Left lung (tissue), 10 donors: ENCODE results near the gene B9D1. TPM values are rescaled to one million over a fixed set of nuclear protein-coding genes. Genes with fewer than 3 reads are reported as not detected.

Source experiments
- ATAC-seq: fragments of 200-7000 bp; cut with Tn5 transposase; one replicate; pipeline ENCODE4 v1.9.1; 2020; ENCODE audit warnings: moderate library complexity
- DNase-seq, 4 donors: peaks; one replicate each; pipeline ENCODE4 v3.0.0-alpha.2; 2013 to 2020
- H3K27ac ChIP-seq, 2 donors: fragments of 200-600 bp; sonication (generic) in 1 of 2; one replicate each; pipeline versions ENCODE4 v1.5.0 to v1.8.0; 2020 to 2021
- H3K27me3 ChIP-seq, 2 donors: fragments of 200-600 bp; sonication (generic) in 1 of 2; one replicate each; pipeline versions ENCODE4 v1.5.0 to v1.8.0; 2020 to 2021
- H3K36me3 ChIP-seq, 2 donors: fragments of 200-600 bp; sonication (generic) in 1 of 2; one replicate each; pipeline versions ENCODE4 v1.5.0 to v1.8.0; 2020 to 2021
- H3K4me1 ChIP-seq, 2 donors: fragments of 200-600 bp; one replicate each; pipeline ENCODE4 v1.8.0; 2021
- H3K4me3 ChIP-seq, 2 donors: fragments of 200-600 bp; sonication (generic) in 1 of 2; one replicate each; pipeline versions ENCODE4 v1.5.0 to v1.8.0; 2020 to 2021; ENCODE audit warnings: mild to moderate bottlenecking in 1 of 2
- H3K9me3 ChIP-seq, 2 donors: fragments of 200-600 bp; sonication (generic) in 1 of 2; one replicate each; pipeline versions ENCODE4 v1.5.0 to v1.8.0; 2020 to 2021
- intact Hi-C, 2 donors: fragments of 100-400 bp; cut with DNase I; formaldehyde crosslinking; loops; one replicate each; pipeline versions ENCODE4 v1.11.2 to v1.14.2; 2022
- polyA plus RNA-seq, 6 donors: library from polyadenylated mRNA; unstranded; fragments of 120-200 nt; gene quantifications; one replicate each; pipeline ENCODE4 v1.2.1, GENCODE V29; 2013; ENCODE audit not compliant: insufficient read length in 6 of 6
- total RNA-seq, 2 donors: library from RNA; stranded (reverse); fragmentation: NEBNext Ultra II Directional; extraction: Animal tissue kit (Norgen Biotek cat#: 25700); gene quantifications; one replicate each; pipeline ENCODE4 v1.2.1, GENCODE V29; 2021
- TF ChIP-seq, protein P1 (sequence below), 2 donors: fragments of 200-600 bp; sonication (generic) in 1 of 2; IDR thresholded peaks; one replicate each; pipeline versions ENCODE4 v1.5.0 to v1.8.0; 2021; ENCODE audit warnings: antibody characterized with exemption in 2 of 2
- donor health status: DM: no; HTN: yes; CAD: no.
- donor health status: DM: no; HTN: no; CAD: no.

Gene B9D1
- total and polyA plus RNA-seq, 8 donors, result 11.4 to 24.1 (median 21.1) TPM

GRCh38 chr17:19379361-19380065 lies 17.0 kb upstream of the B9D1 start:
- intact Hi-C loops, result loop anchor here in 1 of 2 donors (10.0 kb wide), 1 partner anchor 65 kb away; no protein-coding TSS in a partner anchor
- TF ChIP-seq, protein P1, sequence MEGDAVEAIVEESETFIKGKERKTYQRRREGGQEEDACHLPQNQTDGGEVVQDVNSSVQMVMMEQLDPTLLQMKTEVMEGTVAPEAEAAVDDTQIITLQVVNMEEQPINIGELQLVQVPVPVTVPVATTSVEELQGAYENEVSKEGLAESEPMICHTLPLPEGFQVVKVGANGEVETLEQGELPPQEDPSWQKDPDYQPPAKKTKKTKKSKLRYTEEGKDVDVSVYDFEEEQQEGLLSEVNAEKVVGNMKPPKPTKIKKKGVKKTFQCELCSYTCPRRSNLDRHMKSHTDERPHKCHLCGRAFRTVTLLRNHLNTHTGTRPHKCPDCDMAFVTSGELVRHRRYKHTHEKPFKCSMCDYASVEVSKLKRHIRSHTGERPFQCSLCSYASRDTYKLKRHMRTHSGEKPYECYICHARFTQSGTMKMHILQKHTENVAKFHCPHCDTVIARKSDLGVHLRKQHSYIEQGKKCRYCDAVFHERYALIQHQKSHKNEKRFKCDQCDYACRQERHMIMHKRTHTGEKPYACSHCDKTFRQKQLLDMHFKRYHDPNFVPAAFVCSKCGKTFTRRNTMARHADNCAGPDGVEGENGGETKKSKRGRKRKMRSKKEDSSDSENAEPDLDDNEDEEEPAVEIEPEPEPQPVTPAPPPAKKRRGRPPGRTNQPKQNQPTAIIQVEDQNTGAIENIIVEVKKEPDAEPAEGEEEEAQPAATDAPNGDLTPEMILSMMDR (IDR thresholded peaks at IDR 0.05), result no peak
- H3K36me3 ChIP-seq, result peaks cover 0 to 52% of the 10 kb centered on the region in 2 donors

DNA sequence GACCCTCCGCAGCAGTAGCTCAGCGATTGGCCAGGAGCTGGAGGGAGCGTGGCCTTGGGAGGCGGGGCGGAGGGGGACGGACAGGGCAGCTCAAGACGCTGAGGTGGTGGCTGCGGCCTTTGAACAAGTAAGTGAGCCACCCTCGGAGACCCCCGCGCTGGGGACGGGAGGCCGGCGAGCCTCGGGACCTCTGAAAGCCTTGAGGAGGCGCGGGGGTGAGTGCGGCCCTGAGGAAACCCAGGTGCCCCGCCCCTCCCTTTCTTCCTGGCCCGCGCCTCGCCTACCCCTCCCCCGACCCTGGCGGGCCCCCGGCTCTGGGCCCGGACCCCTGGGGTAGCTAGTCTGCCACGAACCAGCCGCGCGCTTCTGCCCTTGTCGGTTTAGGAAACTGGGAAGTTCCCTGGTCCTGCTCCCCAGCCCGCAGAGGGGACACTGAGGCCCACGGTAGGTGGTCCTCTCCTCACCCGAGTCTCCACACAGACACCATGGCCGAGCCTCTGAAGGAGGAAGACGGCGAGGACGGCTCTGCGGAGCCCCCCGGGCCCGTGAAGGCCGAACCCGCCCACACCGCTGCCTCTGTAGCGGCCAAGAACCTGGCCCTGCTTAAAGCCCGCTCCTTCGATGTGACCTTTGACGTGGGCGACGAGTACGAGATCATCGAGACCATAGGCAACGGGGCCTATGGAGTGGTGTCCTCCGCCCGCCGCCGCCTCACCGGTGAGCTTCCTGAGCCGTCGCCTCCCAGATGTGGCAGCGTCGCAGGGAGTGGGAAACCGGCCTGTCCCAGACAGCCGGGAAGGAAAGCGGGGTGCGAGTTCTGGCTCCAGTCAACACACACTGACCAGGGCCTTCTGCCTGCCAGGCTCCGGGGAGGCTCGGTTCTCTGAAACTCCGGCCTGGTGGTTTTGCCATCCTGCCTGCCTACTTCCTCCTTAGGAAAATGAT lies 16.2 kb upstream of the B9D1 start, which contains the start of gene MAPK7:
Gene MAPK7 (plus strand): TSS at position 83 of the 945 bp plus-strand sequence. CDS start 403 bp downstream, at position 486.
- ATAC-seq (peak; percentile 3), DNase-seq (peak in 1 of 4 donors; percentile 82)
- TF ChIP-seq, protein P1 (IDR thresholded peaks at IDR 0.05), result no peak
- Histone ChIP-seq H3K4me1 (peaks cover 10 to 39% of the 10 kb centered on the region in 2 donors), H3K36me3 (peaks cover 0 to 44% of the 10 kb centered on the region in 2 donors), H3K9me3 (no peaks in the 10 kb centered on the region), H3K27me3 (no peaks in the 10 kb centered on the region), H3K4me3 (peak within 1 kb of the TSS; percentile 81 to 91), H3K27ac (peak within 1 kb of the TSS; percentile 95 to 98)
- intact Hi-C loops, result loop anchor here in 1 of 2 donors (10.0 kb wide), 1 partner anchor 66 kb away; no protein-coding TSS in a partner anchor

More at GRCh38 chr17:19379361-19380065, 17.0 kb upstream of the B9D1 start:
- no peak for DNase-seq
- H3K4me3 ChIP-seq, result peak overlapping the region; percentile 81 to 91
- peak overlapping the region in 1 of 2 donors; percentile 98 for H3K27ac ChIP-seq
- H3K4me1 ChIP-seq, result peaks cover 10 to 47% of the 10 kb centered on the region in 2 donors
- no peak for ATAC-seq
- H3K9me3 ChIP-seq, result no peaks in the 10 kb centered on the region
- H3K27me3 ChIP-seq, result no peaks in the 10 kb centered on the region

DNA sequence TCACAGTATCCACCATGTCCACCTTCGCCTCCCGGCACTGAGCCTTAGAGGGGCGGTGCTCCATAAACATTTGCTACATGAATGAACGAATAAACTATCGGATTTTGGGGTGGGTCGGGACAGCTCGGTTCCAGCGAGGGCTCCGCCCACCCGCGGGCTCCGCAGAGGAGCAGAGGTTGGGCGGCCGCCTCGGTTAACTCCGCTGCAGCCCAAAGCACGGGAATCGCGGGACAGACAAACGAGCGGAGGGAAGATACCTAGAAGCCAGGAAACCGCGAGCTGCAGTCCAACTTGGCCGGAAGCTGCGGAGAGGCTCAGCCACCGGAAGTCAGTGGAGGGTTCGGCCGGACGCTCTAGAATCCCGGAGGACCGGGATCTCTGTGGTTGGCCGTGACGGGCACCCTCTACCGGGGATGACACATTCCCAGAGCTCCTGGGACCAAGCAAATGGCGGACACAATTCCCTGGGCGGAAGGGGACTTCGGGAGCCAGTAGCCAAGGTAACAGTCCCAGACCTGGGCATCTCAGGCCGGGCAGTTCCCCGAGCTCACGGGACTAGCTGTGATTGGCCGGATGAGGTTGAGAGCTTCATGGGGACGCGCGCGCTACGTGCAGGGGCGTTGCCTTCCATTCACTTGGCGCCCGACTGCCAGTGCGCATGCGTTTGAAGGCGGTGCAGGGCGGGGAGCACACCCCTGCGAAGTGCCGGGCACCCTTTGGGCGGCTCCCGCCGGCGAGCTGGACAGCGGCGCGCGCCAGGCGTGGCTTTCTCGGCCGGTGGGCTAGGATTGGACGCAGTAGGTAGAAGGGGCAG lies 15.3 kb upstream of the B9D1 start:
- intact Hi-C loops, result loop anchor here in 1 of 2 donors (10.0 kb wide), 1 partner anchor 67 kb away; no protein-coding TSS in a partner anchor
- Histone ChIP-seq H3K27ac (peak overlapping the region; percentile 95 to 98), H3K36me3 (peaks cover 0 to 35% of the 10 kb centered on the region in 2 donors), H3K27me3 (no peaks in the 10 kb centered on the region), H3K4me1 (peaks cover 10 to 42% of the 10 kb centered on the region in 2 donors), H3K4me3 (peak overlapping the region; percentile 81 to 91), H3K9me3 (no peaks in the 10 kb centered on the region)
- ATAC-seq, result peak; percentile 94
- peak; percentile 99 to 100 (median 99) for DNase-seq
- TF ChIP-seq, protein P1 (IDR thresholded peaks at IDR 0.05), result no peak

DNA sequence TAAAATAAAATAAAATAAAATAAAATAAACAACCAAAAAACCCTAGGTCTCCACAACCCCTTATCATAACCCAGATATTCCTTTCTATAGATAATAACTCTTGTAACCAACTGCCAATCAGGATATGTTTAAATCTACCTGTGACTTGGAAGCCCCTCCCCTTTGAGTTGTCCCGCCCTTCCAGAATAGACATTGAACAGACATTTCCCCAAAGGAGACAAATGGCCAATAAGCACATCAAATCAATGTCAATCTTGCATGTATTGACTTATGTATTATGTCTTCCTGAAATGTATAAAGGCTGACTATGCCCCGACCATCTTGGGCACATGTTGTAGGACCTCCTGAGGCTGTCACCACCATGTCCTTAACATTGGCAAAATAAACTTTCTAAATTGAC lies 14.3 kb upstream of the B9D1 start:
- intact Hi-C loops, result loop anchor here in 1 of 2 donors (10.0 kb wide), 1 partner anchor 68 kb away; no protein-coding TSS in a partner anchor
- no peak for ATAC-seq
- peak in 1 of 4 donors; percentile 15 for DNase-seq
- TF ChIP-seq, protein P1 (IDR thresholded peaks at IDR 0.05), result no peak
- peak overlapping the region; percentile 95 to 98 for H3K27ac ChIP-seq
- peak overlapping the region; percentile 69 to 81 for H3K4me3 ChIP-seq
- peaks cover 0 to 25% of the 10 kb centered on the region in 2 donors for H3K36me3 ChIP-seq
- H3K27me3 ChIP-seq, result no peaks in the 10 kb centered on the region
- H3K4me1 ChIP-seq, result peaks cover 10 to 44% of the 10 kb centered on the region in 2 donors
- no peaks in the 10 kb centered on the region for H3K9me3 ChIP-seq
